Epithelial cell of proximal tubule (primary cell): ENCODE data around the gene NT5C1B. TPM values are rescaled to one million over a fixed set of nuclear protein-coding genes. Genes with fewer than 3 reads are reported as not detected.

Experiments
- DNase-seq: peaks from one replicate; pipeline ENCODE4 v3.0.0-alpha.2; 2011; ENCODE audit warnings: low read depth
- H3K4me3 ChIP-seq: 2 replicates; pipeline ENCODE4 v1.5.1; 2011; ENCODE audit warnings: low read depth, mild to moderate bottlenecking, low read length
- total RNA-seq: library from RNA; depleted of rRNA; stranded (reverse); fragments of >200 nt; gene quantifications from 2 replicates; pipeline ENCODE4 v1.2.3, GENCODE V29; 2015
- TF ChIP-seq, protein P1 (sequence below): conservative IDR thresholded peaks from 2 replicates; pipeline ENCODE4 v1.5.1; 2012; ENCODE audit warnings: low read depth, mild to moderate bottlenecking, low read length

The NT5C1B gene
- total RNA-seq, 1 donor from 2014 or later: not detected

DNA sequence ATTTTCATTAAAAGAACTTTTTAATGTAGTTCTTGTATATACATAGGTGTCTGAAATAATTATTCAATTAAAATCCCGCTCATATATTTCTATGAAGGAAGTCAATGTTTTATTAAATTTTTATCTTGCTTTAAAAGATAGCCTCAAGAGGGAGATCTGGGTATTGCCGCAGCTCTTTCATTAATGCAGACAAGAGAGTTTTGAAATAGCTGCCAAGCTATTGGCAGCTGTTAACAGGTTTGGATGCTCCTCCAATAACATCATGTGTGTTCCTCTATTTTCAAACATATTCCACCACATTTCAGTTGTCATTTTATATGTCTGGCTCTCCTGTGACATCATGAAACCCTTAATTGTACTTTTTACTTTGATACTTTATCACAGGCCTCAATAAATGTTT, 12.9 kb upstream of the NT5C1B start:
- DNase-seq: no peak
- TF ChIP-seq, protein P1, sequence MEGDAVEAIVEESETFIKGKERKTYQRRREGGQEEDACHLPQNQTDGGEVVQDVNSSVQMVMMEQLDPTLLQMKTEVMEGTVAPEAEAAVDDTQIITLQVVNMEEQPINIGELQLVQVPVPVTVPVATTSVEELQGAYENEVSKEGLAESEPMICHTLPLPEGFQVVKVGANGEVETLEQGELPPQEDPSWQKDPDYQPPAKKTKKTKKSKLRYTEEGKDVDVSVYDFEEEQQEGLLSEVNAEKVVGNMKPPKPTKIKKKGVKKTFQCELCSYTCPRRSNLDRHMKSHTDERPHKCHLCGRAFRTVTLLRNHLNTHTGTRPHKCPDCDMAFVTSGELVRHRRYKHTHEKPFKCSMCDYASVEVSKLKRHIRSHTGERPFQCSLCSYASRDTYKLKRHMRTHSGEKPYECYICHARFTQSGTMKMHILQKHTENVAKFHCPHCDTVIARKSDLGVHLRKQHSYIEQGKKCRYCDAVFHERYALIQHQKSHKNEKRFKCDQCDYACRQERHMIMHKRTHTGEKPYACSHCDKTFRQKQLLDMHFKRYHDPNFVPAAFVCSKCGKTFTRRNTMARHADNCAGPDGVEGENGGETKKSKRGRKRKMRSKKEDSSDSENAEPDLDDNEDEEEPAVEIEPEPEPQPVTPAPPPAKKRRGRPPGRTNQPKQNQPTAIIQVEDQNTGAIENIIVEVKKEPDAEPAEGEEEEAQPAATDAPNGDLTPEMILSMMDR: peak; percentile 11
- H3K4me3 ChIP-seq: no peak overlapping the region

DNA sequence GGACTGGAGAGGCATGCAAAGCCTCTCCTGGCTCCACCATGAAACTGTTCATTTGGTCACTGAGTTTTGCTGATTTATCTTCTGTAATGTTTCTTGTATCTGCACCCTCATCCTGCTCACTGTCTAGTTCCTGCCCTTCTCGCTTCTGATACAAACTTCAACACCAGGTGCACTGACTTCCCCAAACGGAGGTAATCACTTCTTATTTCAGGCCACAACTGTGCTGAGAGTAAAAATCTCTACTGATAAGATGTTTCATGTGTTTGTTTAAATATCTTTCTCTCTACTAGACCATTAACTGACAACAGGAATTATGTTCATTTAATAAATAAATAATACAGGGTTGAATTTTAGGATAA, 10.9 kb upstream of the NT5C1B start:
- no peak overlapping the region for H3K4me3 ChIP-seq
- TF ChIP-seq, protein P1: no peak
- DNase-seq: no peak

DNA sequence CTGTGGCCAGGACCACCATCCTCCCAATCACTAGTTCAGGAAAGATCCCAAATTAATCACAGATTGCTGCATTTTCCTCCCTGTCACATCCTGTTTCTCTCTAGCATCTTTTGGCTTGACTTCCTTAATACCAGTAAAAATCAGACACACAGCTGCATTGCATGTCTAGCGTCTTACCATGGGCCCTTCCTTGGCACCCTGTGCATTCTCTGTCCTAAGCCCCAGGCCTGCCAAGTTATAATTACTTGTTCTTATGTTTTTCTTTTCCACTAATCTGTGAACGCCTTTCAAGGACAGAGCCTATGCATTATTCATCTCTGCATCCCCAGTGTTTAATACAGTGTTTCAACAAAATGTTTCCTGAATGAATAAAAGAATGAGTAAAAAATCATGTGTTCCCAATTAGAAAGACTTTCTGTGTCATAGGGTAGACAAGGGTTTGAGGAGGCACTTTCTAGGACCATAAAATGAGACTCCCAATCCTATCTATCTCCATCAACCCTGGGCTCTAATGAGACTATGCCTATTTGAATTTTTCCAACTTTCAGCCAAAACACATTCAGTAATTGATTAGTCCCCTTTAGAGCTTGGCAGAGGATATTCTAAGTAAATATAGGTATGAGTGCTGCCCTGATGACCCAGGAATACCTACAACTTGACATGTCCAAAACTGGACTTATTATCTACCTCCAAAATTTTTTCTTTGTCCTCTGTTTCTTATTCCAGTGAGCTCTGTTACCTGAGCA, 10.3 kb upstream of the NT5C1B start:
- H3K4me3 ChIP-seq: no peak overlapping the region
- no peak for DNase-seq
- TF ChIP-seq, protein P1: no peak

DNA sequence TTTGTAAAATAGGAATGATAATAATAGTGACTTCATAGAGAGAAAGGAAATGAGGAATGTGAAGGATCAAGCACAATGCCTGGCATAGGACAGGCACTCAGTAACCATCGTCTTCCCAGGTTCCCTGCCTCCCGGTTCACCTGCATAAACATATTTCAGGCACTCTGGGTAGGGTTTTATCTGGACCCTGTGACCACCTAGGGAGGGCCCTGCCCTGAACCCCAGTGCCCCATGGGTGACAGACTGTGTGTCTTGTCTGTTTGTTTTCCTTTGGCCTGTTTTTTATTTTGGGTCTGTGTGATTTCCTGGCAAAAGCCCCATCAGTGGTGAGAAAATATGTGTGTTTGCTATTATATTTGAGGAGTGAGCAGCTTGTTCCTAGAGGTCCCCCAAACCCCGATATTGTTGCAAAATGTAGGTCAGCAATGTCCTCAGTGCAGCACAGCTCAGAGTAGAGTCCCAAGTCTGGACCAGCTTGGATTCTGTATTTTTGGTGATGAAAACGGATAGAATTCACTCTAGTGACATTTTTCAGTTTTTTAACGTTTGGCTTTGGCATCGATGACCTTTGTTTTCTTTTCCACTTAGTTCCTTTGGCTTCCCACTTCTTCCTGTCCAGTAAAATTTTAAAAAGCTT, 9.6 kb upstream of the NT5C1B start:
- DNase-seq: no peak
- TF ChIP-seq, protein P1: no peak
- no peak overlapping the region for H3K4me3 ChIP-seq

DNA sequence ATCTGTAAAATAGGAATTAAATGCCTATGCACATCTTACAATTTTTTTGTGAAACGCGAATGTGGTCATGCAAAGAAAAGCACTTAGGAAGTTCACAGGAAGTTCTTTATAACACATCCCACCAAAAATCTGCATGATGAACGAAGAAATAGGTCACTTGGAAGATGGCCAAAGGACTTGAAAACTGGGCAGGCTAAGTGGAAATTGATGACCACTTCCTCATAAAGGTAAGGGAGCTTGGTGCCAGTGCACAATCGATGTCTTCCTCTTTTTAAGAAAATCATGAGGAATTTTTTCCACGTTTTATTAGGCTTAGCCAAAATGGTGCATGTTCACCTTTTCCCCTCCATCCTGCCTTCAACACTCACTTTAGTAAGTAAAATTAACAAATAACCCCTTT, 8.2 kb upstream of the NT5C1B start:
- TF ChIP-seq, protein P1: no peak
- no peak overlapping the region for H3K4me3 ChIP-seq
- no peak for DNase-seq

DNA sequence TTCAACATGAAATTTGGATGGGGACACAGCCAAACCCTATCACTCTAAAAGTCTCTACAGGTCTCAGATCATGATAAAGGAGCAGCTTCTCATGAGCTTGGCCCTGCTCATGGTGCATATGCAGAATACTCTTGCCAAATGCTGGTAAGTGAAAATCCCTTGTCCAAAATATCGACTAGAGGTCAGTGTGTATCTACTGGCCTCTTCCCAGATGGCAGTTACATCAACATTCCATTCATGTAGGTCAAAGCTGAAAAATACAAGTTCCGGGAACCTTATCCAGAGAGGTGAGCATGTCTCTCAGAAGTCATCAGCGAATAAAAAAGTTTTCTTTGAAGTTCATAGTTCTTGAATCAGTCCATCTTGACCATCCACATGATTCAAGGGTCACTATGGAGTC, 7.6 kb upstream of the NT5C1B start:
- H3K4me3 ChIP-seq: no peak overlapping the region
- TF ChIP-seq, protein P1: no peak
- DNase-seq: no peak

DNA sequence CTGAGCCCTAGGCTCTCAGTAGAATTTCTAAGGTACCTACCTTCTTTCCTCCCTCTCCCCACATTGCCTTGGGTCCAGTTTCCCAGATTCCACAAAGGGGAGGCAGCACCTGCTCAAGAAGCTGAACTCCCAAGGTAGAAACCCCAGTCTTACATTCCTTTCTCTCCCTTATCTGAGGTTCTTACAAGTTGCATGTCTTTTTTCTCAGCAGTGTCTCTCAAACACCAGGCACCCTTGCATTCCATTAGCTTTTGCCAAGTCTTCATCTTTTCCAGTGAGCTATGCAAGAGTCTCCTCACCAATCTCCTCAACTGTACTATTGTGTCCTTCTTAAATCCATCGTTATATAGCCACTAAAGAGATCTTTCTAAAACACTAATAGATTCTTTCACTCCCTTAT, 4.1 kb upstream of the NT5C1B start:
- no peak for DNase-seq
- TF ChIP-seq, protein P1: no peak
- no peak overlapping the region for H3K4me3 ChIP-seq
